ENCODE results near the gene SPATA6. TPM values are rescaled to one million over a fixed set of nuclear protein-coding genes. Genes with fewer than 3 reads are reported as not detected.

The SPATA6 gene
- total and polyA plus RNA-seq, 2 experiments from 2014 or later, result 3.4 to 4.5 TPM

GRCh38 chr1:48500541-48501450, 28.8 kb upstream of the SPATA6 start:
- Histone ChIP-seq H4K20me1 (ENCODE audit: insufficient read depth, poor library complexity, severe bottlenecking) (no peaks in the 10 kb centered on the region), H3K9me3 (ENCODE audit: low read depth) (no peaks in the 10 kb centered on the region), H3K27ac (no peak overlapping the region), H2AFZ (no peak overlapping the region), H3K9me2 (replicated peaks; ENCODE audit: insufficient read depth) (no peaks in the 10 kb centered on the region), H3K27me3 (no peaks in the 10 kb centered on the region), H3K4me2 (no peak overlapping the region), H3K4me3 (no peak overlapping the region), H3K36me3 (replicated peaks; ENCODE audit: insufficient read depth, low read depth) (no peaks in the 10 kb centered on the region), H3K79me2 (no peaks in the 10 kb centered on the region), H3K4me1 (ENCODE audit: insufficient read depth) (no peaks in the 10 kb centered on the region)
- DNase-seq (ENCODE audit: low spot score), result no peak
- TF ChIP-seq EZH2phosphoT487 (IDR thresholded peaks at IDR 0.05; ENCODE audit: low read depth, severe bottlenecking, unreplicated experiment) (no peak), EZH2 (IDR thresholded peaks at IDR 0.05; ENCODE audit: borderline replicate concordance) (no peak), CTCF (IDR thresholded peaks at IDR 0.05; ENCODE audit: poor library complexity) (no peak)
- 56% methylated on average over 12 of the region's 12 CpGs for WGBS (ENCODE audit: low lambda C conversion rate, missing lambda C conversion rate)

DNA sequence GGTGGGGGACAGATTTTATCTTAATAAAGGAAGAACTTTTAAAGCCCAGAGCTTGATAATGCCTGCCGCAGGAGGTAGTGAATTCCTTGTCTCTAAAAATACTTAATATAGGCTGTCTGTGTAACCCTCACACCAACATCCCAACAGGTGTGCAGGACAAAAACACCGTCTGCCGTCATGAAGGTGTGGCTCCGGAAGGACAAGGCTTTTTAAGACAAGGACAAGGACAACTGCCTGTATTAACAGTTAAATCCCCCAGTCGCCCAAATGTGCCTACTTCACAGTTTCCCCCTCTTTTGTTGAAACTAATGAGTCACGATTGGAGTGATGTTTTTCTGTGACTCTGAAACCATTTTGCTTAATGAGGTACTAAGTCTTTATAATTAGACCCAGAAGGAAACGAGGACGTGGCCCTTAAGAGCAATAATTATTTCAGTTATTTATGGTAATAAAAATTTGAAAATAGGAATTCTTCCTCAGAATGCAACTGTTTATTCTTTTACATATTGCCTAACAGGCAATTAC, 27.3 kb upstream of the SPATA6 start:
- TF ChIP-seq EZH2 (IDR thresholded peaks at IDR 0.05; ENCODE audit: borderline replicate concordance) (no peak), EZH2phosphoT487 (IDR thresholded peaks at IDR 0.05; ENCODE audit: low read depth, severe bottlenecking, unreplicated experiment) (no peak), CTCF (IDR thresholded peaks at IDR 0.05; ENCODE audit: poor library complexity) (no peak)
- Histone ChIP-seq H3K4me2 (no peak overlapping the region), H3K4me3 (no peak overlapping the region), H3K27ac (no peak overlapping the region), H3K27me3 (no peaks in the 10 kb centered on the region), H3K79me2 (no peaks in the 10 kb centered on the region), H4K20me1 (ENCODE audit: insufficient read depth, poor library complexity, severe bottlenecking) (no peaks in the 10 kb centered on the region), H3K9me2 (replicated peaks; ENCODE audit: insufficient read depth) (no peaks in the 10 kb centered on the region), H2AFZ (no peak overlapping the region), H3K36me3 (replicated peaks; ENCODE audit: insufficient read depth, low read depth) (no peaks in the 10 kb centered on the region), H3K4me1 (ENCODE audit: insufficient read depth) (peaks cover 6% of the 10 kb centered on the region), H3K9me3 (ENCODE audit: low read depth) (no peaks in the 10 kb centered on the region)
- DNase-seq (ENCODE audit: low spot score), result no peak
- 61% methylated on average over 8 of the region's 8 CpGs for WGBS (ENCODE audit: low lambda C conversion rate, missing lambda C conversion rate)

DNA sequence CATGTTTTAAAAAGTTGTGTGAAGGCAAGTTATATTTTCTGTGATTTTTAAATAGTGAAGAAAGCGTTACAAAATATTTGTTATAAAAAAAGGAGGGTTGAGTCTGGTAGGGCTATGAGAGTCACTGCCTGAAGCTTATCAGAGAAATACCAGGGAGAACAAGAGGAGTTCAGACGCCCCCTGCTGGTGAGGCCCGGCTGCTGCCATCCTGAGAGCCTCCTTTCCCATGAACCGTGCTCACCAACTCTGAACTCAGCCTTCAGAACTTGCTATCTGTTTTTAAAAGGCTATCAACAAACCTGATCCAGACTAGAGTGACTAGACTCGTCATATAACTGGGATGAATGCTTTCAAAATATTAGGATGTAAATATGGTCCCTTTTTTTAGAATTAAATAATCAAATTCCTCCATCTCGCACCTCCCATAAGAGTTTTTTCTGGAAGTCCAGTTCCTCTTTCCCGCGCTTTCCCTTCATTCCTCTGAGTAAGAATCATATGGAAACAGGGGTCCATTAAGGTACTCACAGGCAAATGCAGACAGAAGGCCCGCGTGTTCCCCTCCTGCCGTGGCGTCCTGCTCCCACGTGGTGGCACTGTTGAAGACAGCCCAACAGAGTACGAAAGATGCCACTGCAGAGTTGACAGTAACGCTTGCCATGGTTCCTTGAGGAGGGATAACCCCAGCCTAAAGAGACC, 26.2 kb upstream of the SPATA6 start:
- H3K4me2 ChIP-seq, result peak overlapping the region; percentile 39
- 25% methylated on average over 15 of the region's 15 CpGs for WGBS (ENCODE audit: low lambda C conversion rate, missing lambda C conversion rate)
- H3K9me2 ChIP-seq (replicated peaks; ENCODE audit: insufficient read depth), result no peaks in the 10 kb centered on the region
- H3K36me3 ChIP-seq (replicated peaks; ENCODE audit: insufficient read depth, low read depth), result no peaks in the 10 kb centered on the region
- no peak for TF ChIP-seq EZH2 (IDR thresholded peaks at IDR 0.05; ENCODE audit: borderline replicate concordance)
- peak; percentile 92 for TF ChIP-seq CTCF (IDR thresholded peaks at IDR 0.05; ENCODE audit: poor library complexity)
- no peaks in the 10 kb centered on the region for H3K9me3 ChIP-seq (ENCODE audit: low read depth)
- no peaks in the 10 kb centered on the region for H3K27me3 ChIP-seq
- no peaks in the 10 kb centered on the region for H3K79me2 ChIP-seq
- no peak overlapping the region for H3K27ac ChIP-seq
- peaks cover 15% of the 10 kb centered on the region for H3K4me1 ChIP-seq (ENCODE audit: insufficient read depth)
- DNase-seq (ENCODE audit: low spot score), result peak; percentile 90
- no peak overlapping the region for H2AFZ ChIP-seq
- H3K4me3 ChIP-seq, result no peak overlapping the region
- no peaks in the 10 kb centered on the region for H4K20me1 ChIP-seq (ENCODE audit: insufficient read depth, poor library complexity, severe bottlenecking)
